GM12875 (cell line): Measurements from ENCODE around the gene TBX15.

Experiments used
- H3K4me3 ChIP-seq: one replicate; pipeline ENCODE4 v1.5.1; 2011; ENCODE audit warnings: low read depth, low read length, control low read depth
- CTCF ChIP-seq: IDR thresholded peaks from 2 replicates; pipeline ENCODE4 v1.5.1; 2011; ENCODE audit warnings: low read depth, mild to moderate bottlenecking, control low read depth, inconsistent platforms, low read length, moderate library complexity, borderline replicate concordance; ENCODE audit not compliant: insufficient read depth

Gene TBX15

GRCh38 chr1:119002028-119002686, 14.0 kb upstream of the TBX15 start:
- TF ChIP-seq CTCF, result no peak
- no peak overlapping the region for H3K4me3 ChIP-seq

- no peak for TF ChIP-seq CTCF
Measured at GRCh38 chr1:119001181-119002027, 13.3 kb upstream of the TBX15 start.

GRCh38 chr1:119000371-119001180, 12.4 kb upstream of the TBX15 start:
- TF ChIP-seq CTCF, result no peak
- no peak overlapping the region for H3K4me3 ChIP-seq

More at GRCh38 chr1:119001181-119002027, 13.3 kb upstream of the TBX15 start:
- H3K4me3 ChIP-seq, result peak overlapping the region; percentile 5

- no peak for TF ChIP-seq CTCF
- no peak overlapping the region for H3K4me3 ChIP-seq
Measured at GRCh38 chr1:118999348-119000071, 11.4 kb upstream of the TBX15 start.

GRCh38 chr1:118998171-118998570, 10.0 kb upstream of the TBX15 start:
- H3K4me3 ChIP-seq, result no peak overlapping the region
- no peak for TF ChIP-seq CTCF

GRCh38 chr1:118997225-118997624, 9.1 kb upstream of the TBX15 start:
- no peak overlapping the region for H3K4me3 ChIP-seq
- no peak for TF ChIP-seq CTCF
